Measurements from ENCODE around the gene UBE3A. TPM values are rescaled to one million over a fixed set of nuclear protein-coding genes. Genes with fewer than 3 reads are reported as not detected.
"Not testable (repeated sequence)": the region's sequence is repeated elsewhere in the genome, so short reads cannot be mapped to it uniquely, and the experiment has no call there.

UBE3A gene
- total RNA-seq, 2 experiments from 2014 or later: 89.0 to 102 TPM

DNA sequence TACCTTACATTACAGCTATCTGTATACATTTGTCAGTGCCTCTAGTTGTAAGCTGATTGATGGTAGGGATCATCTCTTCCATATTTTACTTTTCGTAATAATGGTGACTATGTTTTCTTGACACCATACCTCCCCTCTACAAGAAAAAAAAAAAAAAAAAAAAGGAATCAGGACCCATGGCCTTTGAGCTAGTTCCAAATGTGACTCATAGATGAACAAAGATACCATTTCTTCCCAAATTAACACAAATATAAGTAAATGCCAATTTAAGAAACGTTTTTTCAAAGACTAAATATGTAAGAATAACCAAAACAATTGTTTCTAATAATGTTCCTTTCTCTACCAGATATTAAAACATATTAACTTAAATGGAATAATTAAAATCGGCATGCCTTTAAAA lies 23.1 kb downstream of the UBE3A start:
- Mint-ChIP-seq H3K27ac (no peak overlapping the region), H3K9me3 (peaks cover 9% of the 10 kb centered on the region), H3K27me3 (no peaks in the 10 kb centered on the region), H3K4me1 (ENCODE audit: low read depth) (peaks cover 71% of the 10 kb centered on the region), H3K4me3 (no peak overlapping the region), H3K36me3 (peaks cover 28% of the 10 kb centered on the region)
- intact Hi-C loops (cut with micrococcal nuclease): loop anchor here (2.0 kb wide), 1 partner anchor 23 kb away; the partner anchor contains the start of gene UBE3A
- no peak for DNase-seq
- CTCF ChIA-PET: no interaction called here
- POLR2A ChIA-PET: no interaction called here

DNA sequence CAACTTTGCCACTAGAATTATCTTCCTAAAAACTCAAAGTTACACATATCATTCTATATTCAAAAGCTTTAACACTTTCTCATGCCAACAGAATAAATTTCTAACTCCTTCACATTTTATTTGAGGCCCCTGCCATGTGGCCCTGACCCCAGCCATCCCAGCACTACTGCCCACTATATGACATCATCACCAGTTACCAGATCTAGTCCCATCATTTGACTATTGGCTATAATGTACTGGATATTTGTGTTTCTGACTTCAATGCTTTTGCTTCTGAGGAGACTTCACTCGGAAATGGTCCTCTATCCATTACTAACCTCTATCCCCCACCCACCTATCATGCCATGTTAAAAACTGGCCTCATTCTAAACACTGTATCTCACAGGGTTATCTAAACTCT lies 23.6 kb downstream of the UBE3A start:
- H3K36me3 Mint-ChIP-seq: peaks cover 24% of the 10 kb centered on the region
- no peak overlapping the region for H3K27ac Mint-ChIP-seq
- CTCF ChIA-PET: no interaction called here

DNA sequence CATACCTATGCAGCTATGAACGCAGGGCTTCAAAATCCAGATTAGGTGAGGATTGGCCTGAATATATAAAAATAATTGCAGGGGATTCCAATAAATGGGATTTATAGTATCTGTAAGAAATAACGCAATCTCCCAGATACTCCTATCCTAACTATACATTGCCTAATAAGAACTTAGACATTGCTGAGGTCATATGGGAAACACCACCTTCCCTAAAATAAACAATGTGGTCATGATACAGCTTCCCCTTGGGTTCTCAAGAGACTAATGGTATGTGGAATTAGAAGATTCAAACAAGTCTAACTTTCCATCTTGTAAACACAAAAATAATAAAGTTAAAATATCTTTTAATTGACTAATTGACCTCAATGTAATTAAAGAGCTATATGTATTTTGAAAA lies 28.2 kb downstream of the UBE3A start:
- Mint-ChIP-seq H3K27me3 (no peaks in the 10 kb centered on the region), H3K4me1 (ENCODE audit: low read depth) (peaks cover 65% of the 10 kb centered on the region), H3K9me3 (no peaks in the 10 kb centered on the region), H3K27ac (no peak overlapping the region), H3K36me3 (peaks cover 19% of the 10 kb centered on the region), H3K4me3 (no peak overlapping the region)
- intact Hi-C loops (cut with micrococcal nuclease): no loop called here
- no peak for DNase-seq
- ChIA-PET CTCF (interaction anchor here (1.0 kb wide), 1 partner anchor 9 kb away, joined by 3 read pairs; no protein-coding TSS in a partner anchor), POLR2A (no interaction called here)

More for the DNA sequence above, 23.6 kb downstream of the UBE3A start:
- intact Hi-C loops (cut with micrococcal nuclease): no loop called here
- Mint-ChIP-seq H3K9me3 (peaks cover 7% of the 10 kb centered on the region), H3K27me3 (no peaks in the 10 kb centered on the region), H3K4me1 (ENCODE audit: low read depth) (peaks cover 71% of the 10 kb centered on the region), H3K4me3 (no peak overlapping the region)
- POLR2A ChIA-PET: no interaction called here
- DNase-seq: no peak

DNA sequence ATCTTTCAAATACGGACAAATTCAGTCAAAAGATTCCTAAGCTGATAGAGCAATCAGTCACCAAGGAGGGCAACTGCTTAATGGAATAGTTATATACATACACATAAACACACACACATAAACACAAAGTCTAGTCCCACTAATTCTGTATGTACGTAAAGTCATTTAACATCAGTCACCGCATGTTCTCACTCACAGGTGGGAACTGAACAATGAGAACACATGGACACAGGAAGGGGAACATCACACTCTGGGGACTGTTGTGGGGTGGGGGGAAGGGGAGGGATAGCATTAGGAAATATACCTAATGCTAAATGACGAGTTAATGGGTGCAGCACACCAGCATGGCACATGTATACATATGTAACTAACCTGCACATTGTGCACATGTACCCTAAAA lies 29.1 kb downstream of the UBE3A start:
- CTCF ChIA-PET; DNase-seq; intact Hi-C loops (cut with micrococcal nuclease); H3K27ac Mint-ChIP-seq; H3K9me3 Mint-ChIP-seq; POLR2A ChIA-PET; H3K27me3 Mint-ChIP-seq; H3K4me3 Mint-ChIP-seq: not testable (repeated sequence)
- peaks cover 57% of the 10 kb centered on the region for H3K4me1 Mint-ChIP-seq (ENCODE audit: low read depth)
- H3K36me3 Mint-ChIP-seq: peaks cover 29% of the 10 kb centered on the region

DNA sequence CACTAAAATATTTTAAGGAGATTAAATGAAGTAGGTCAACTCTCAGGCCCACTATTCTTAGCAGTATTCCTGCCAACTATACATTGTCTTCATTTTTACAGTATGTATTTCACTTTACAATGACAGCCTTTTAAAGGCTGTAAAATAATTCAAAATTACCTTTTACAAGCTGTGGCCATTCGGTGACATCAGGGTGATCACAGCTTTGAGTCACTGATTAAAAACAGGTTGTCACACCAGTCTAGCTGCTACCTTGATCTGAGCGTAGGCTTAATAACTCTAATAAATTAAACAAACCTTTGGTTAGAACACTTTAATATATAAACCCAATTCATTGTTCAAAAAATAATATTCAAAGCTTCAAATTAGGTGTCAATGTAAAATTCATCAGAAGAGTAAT lies 29.9 kb downstream of the UBE3A start:
- POLR2A ChIA-PET: no interaction called here
- peaks cover 37% of the 10 kb centered on the region for H3K36me3 Mint-ChIP-seq
- intact Hi-C loops (cut with micrococcal nuclease): no loop called here
- CTCF ChIA-PET: no interaction called here
- no peak for DNase-seq
- no peaks in the 10 kb centered on the region for H3K27me3 Mint-ChIP-seq
- H3K4me3 Mint-ChIP-seq: no peak overlapping the region
- H3K9me3 Mint-ChIP-seq: no peaks in the 10 kb centered on the region
- peaks cover 49% of the 10 kb centered on the region for H3K4me1 Mint-ChIP-seq (ENCODE audit: low read depth)
- H3K27ac Mint-ChIP-seq: no peak overlapping the region

DNA sequence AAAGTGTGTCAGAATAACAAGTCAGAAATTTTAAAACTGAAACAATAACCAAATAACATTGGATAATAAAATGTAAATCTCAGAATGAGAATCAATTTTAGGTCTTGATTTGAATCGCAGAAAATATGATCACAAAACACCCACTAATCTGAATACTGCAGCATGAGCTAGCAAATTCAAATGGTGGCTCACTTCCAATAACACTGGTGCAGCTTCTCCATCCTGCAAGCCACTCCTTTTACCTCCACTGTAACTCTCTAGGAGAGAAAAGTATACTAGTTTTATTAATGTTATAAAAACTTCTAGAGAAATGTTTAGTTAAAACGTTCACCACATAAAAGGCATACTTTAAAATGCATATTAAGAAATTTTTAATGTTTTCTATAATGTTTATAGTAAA lies 30.4 kb downstream of the UBE3A start:
- Mint-ChIP-seq H3K36me3 (peaks cover 38% of the 10 kb centered on the region), H3K4me3 (no peak overlapping the region), H3K27me3 (no peaks in the 10 kb centered on the region), H3K9me3 (no peaks in the 10 kb centered on the region), H3K4me1 (ENCODE audit: low read depth) (peaks cover 44% of the 10 kb centered on the region), H3K27ac (no peak overlapping the region)
- intact Hi-C loops (cut with micrococcal nuclease): no loop called here
- DNase-seq: no peak
- CTCF ChIA-PET: no interaction called here
- POLR2A ChIA-PET: no interaction called here

DNA sequence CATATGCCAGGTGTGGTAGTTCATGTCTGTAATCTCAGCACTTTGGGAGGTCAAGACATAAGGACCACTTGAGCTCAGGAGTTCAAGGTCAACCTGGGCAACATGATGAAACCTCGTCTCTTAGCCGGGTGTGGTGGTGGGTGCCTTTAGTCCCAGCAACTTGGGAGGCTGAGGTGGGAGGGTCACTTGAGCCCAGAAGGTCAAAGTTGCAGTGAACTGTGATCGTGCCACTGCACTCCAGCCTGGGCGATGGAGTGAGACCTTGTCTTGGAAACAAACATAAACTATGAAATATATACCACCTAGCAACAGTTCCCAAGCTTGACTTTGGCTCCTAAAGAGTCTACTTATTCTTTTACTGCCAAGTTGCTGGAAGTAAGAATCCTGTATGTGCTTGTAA lies 30.9 kb downstream of the UBE3A start:
- no peaks in the 10 kb centered on the region for H3K27me3 Mint-ChIP-seq
- H3K4me1 Mint-ChIP-seq (ENCODE audit: low read depth): peaks cover 43% of the 10 kb centered on the region
- no peak overlapping the region for H3K27ac Mint-ChIP-seq
- ChIA-PET POLR2A (no interaction called here), CTCF (no interaction called here)
- no peak for DNase-seq
- H3K36me3 Mint-ChIP-seq: peaks cover 43% of the 10 kb centered on the region
- H3K4me3 Mint-ChIP-seq: no peak overlapping the region
- no peaks in the 10 kb centered on the region for H3K9me3 Mint-ChIP-seq
- intact Hi-C loops (cut with micrococcal nuclease): no loop called here

DNA sequence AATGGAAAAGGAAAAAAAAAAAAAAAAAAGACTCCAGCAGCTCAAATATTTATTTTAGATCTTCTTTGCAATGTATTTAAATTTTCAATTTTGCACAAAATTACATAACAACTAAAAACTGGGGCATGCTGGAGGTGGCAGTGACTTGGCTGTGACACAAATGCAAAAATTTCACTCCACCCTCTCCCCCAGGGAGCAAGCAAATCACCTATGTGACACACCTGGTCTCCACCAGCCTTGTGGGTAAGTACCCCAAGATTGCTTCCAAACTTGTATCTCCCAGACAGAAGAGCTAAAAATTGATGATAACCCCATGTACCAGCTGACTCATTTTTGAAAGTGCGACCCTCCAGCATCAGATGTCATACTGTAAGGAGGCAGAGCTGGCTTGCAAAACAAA lies 32.0 kb downstream of the UBE3A start:
- CTCF ChIA-PET: interaction anchor here (0.7 kb wide), 1 partner anchor 75 kb away, joined by 4 read pairs; no protein-coding TSS in a partner anchor
- H3K36me3 Mint-ChIP-seq: peaks cover 54% of the 10 kb centered on the region
- no peaks in the 10 kb centered on the region for H3K27me3 Mint-ChIP-seq
- no peak for DNase-seq
- no peak overlapping the region for H3K4me3 Mint-ChIP-seq
- peaks cover 52% of the 10 kb centered on the region for H3K4me1 Mint-ChIP-seq (ENCODE audit: low read depth)
- intact Hi-C loops (cut with micrococcal nuclease): no loop called here
- POLR2A ChIA-PET: interaction anchor here (1.3 kb wide), 1 partner anchor 25 kb away, joined by 3 read pairs; no protein-coding TSS in a partner anchor
- H3K27ac Mint-ChIP-seq: peak overlapping the region; percentile 4
- H3K9me3 Mint-ChIP-seq: no peaks in the 10 kb centered on the region

DNA sequence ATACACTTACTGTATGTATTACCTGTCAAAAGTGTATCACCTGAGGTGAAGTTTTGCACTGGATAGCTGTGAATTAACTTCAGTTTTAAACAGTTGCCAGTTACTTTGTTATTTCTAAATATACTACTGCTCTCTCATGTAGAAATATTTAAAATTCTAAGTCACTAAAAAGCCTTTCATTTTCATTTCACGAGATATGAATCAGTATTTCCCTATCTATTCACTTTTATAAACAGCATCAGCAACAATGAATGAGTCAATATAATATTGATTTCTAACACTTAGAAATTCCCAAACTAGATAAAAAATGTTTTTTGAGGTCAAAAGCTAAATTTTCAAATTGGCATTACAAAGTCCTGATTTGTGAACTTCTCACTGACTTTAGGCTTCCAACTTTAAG lies 32.6 kb downstream of the UBE3A start:
- CTCF ChIA-PET: interaction anchor here (0.7 kb wide), 1 partner anchor 75 kb away, joined by 4 read pairs; no protein-coding TSS in a partner anchor
- Mint-ChIP-seq H3K9me3 (no peaks in the 10 kb centered on the region), H3K36me3 (peaks cover 56% of the 10 kb centered on the region), H3K27ac (peak overlapping the region; percentile 4), H3K4me1 (ENCODE audit: low read depth) (peaks cover 53% of the 10 kb centered on the region), H3K27me3 (no peaks in the 10 kb centered on the region), H3K4me3 (no peak overlapping the region)
- DNase-seq: no peak
- intact Hi-C loops (cut with micrococcal nuclease): no loop called here
- POLR2A ChIA-PET: interaction anchor here (1.3 kb wide), 1 partner anchor 26 kb away, joined by 3 read pairs; no protein-coding TSS in a partner anchor

DNA sequence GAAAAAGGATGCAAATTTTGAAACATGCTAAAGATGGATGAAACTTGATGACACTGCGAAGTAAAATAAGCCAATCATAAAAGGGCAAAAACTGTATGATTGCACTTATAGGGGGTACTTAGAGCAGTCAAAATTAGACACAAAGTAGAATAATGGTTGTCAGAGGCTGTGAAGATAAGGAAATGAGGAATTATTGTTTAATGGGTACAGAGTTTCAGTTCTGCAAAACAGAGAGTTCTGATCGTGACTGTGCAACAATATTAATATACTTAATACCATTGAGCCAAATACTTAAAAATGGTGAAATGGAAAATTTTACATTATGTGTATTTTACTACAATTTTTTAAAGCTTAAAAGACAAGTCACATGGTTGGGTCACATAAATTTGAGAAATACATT lies 35.1 kb downstream of the UBE3A start:
- H3K4me1 Mint-ChIP-seq (ENCODE audit: low read depth): peaks cover 42% of the 10 kb centered on the region
- no peak for DNase-seq
- H3K36me3 Mint-ChIP-seq: peaks cover 69% of the 10 kb centered on the region
- H3K27ac Mint-ChIP-seq: no peak overlapping the region
- H3K9me3 Mint-ChIP-seq: no peaks in the 10 kb centered on the region
- H3K4me3 Mint-ChIP-seq: no peak overlapping the region
- no peaks in the 10 kb centered on the region for H3K27me3 Mint-ChIP-seq
- POLR2A ChIA-PET: no interaction called here
- intact Hi-C loops (cut with micrococcal nuclease): no loop called here
- CTCF ChIA-PET: no interaction called here

DNA sequence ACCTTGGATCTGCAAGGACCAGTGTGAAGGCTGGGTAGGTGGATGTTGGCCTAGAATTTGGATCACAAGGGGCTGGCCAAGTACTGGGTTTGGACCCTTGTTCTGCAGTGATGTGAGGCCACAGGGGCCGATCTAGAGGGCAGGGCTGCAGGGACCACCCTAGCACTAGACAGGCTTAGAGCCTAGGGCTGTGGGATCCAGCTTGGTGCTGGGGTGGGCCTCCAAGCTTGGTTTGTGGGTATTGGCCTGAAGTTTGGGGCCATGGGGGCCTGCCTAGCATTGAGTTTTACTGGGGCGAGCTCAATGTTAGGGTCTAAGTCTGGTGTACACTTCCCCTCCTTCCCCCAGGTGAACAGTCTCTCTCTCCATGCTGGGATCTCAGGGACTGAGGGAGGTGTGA lies 36.5 kb downstream of the UBE3A start:
- H3K36me3 Mint-ChIP-seq: peaks cover 79% of the 10 kb centered on the region
- peaks cover 44% of the 10 kb centered on the region for H3K4me1 Mint-ChIP-seq (ENCODE audit: low read depth)
- ChIA-PET CTCF (interaction anchor here (0.9 kb wide), 1 partner anchor 9 kb away, joined by 3 read pairs; no protein-coding TSS in a partner anchor), POLR2A (interaction anchor here (1.0 kb wide), 1 partner anchor 34 kb away, joined by 3 read pairs; no protein-coding TSS in a partner anchor)
- DNase-seq: no peak
- H3K27me3 Mint-ChIP-seq: no peaks in the 10 kb centered on the region
- no peak overlapping the region for H3K27ac Mint-ChIP-seq
- intact Hi-C loops (cut with micrococcal nuclease): no loop called here
- H3K4me3 Mint-ChIP-seq: no peak overlapping the region
- no peaks in the 10 kb centered on the region for H3K9me3 Mint-ChIP-seq

DNA sequence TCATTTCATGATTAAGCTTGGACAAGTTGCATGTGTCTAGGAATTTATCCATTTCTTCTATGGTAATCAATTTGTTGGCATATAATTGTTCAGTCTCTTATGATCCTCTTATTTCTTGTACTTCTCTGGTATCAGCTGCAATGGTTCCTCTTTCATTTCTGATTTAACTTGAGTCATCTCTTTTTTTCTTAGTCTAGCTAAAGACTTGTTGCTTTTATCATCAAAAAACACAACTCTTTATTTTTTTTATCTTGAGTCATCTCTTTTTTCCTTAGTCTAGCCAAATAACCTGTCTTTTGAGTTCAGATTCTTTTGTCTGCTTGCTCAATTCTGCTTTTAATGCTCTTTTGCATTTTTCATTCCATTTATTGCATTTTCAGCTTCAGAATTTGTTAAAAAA lies 37.3 kb downstream of the UBE3A start:
- no peak overlapping the region for H3K27ac Mint-ChIP-seq
- CTCF ChIA-PET: interaction anchor here (0.9 kb wide), 1 partner anchor 9 kb away, joined by 3 read pairs; no protein-coding TSS in a partner anchor
- H3K36me3 Mint-ChIP-seq: peaks cover 76% of the 10 kb centered on the region
- no peak overlapping the region for H3K4me3 Mint-ChIP-seq
- POLR2A ChIA-PET: interaction anchor here (0.6 kb wide), 1 partner anchor 67 kb away, joined by 3 read pairs; no protein-coding TSS in a partner anchor
- H3K4me1 Mint-ChIP-seq (ENCODE audit: low read depth): peaks cover 40% of the 10 kb centered on the region
- intact Hi-C loops (cut with micrococcal nuclease): no loop called here
- H3K9me3 Mint-ChIP-seq: no peaks in the 10 kb centered on the region
- no peaks in the 10 kb centered on the region for H3K27me3 Mint-ChIP-seq
- DNase-seq: no peak

DNA sequence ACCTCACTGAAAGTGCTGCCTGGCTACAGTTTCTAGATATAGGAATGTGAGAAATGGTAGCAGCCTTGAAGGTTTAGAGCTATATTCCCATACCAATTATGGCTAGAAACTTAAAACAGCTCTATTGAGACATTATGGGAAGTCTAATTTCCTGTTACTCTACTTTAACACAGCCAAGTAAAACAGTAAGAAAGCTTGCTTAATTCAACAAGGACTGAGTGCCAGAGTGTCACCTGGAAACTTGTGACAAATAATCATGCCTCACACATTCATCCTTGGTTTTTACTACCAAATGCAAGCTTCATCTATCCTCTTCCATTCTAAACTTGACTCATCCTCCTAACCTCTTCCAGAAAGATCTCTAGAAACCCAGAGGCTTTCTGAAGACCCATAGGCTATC lies 41.7 kb downstream of the UBE3A start:
- intact Hi-C loops (cut with micrococcal nuclease): loop anchor here (10.0 kb wide), 1 partner anchor 72 kb away; no protein-coding TSS in a partner anchor
- CTCF ChIA-PET: no interaction called here
- no peak overlapping the region for H3K4me3 Mint-ChIP-seq
- DNase-seq: no peak
- H3K36me3 Mint-ChIP-seq: peaks cover 45% of the 10 kb centered on the region
- no peaks in the 10 kb centered on the region for H3K9me3 Mint-ChIP-seq
- H3K27ac Mint-ChIP-seq: no peak overlapping the region
- POLR2A ChIA-PET: no interaction called here
- peaks cover 36% of the 10 kb centered on the region for H3K4me1 Mint-ChIP-seq (ENCODE audit: low read depth)
- H3K27me3 Mint-ChIP-seq: no peaks in the 10 kb centered on the region
